Testis (tissue), 3 donors: ENCODE data around the gene DNASE1L3. TPM values are rescaled to one million over a fixed set of nuclear protein-coding genes. Genes with fewer than 3 reads are reported as not detected.
"Not testable (repeated sequence)": the region's sequence is repeated elsewhere in the genome, so short reads cannot be mapped to it uniquely, and the experiment has no call there.

Source experiments
- DNase-seq: peaks from one replicate; pipeline ENCODE4 v3.0.0-alpha.2; 2019
- H3K27ac ChIP-seq, 2 donors: fragments of 200-600 bp; sonication (generic); one replicate each; pipeline ENCODE4 v1.5.1; 2019
- H3K27me3 ChIP-seq: fragments of 200-600 bp; sonication (generic); one replicate; pipeline ENCODE4 v1.5.1; 2019
- H3K36me3 ChIP-seq: fragments of 200-600 bp; sonication (generic); one replicate; pipeline ENCODE4 v1.5.1; 2017; ENCODE audit warnings: low read depth; ENCODE audit errors: missing control alignments
- H3K4me1 ChIP-seq: fragments of 200-600 bp; sonication (generic); one replicate; pipeline ENCODE4 v1.5.1; 2019
- H3K4me3 ChIP-seq, 2 donors: fragments of 200-600 bp; sonication (generic); one replicate each; pipeline ENCODE4 v1.5.1; 2017 to 2019
- H3K9me3 ChIP-seq: fragments of 200-600 bp; sonication (generic); one replicate; pipeline ENCODE4 v1.5.1; 2017
- CTCF ChIP-seq, 3 experiments: fragments of 450-650 bp in 2 of 3; fragments of 200-600 bp in 1 of 3; sonication (generic) in 1 of 3; IDR thresholded peaks; one replicate each; pipeline ENCODE4 v1.5.1; 2016 to 2019; ENCODE audit warnings: antibody characterized with exemption in 3 of 3, mild to moderate bottlenecking in 2 of 3, moderate library complexity in 1 of 3
- POLR2A ChIP-seq: fragments of 450-650 bp; IDR thresholded peaks from one replicate; pipeline ENCODE4 v1.6.1; 2017; ENCODE audit warnings: antibody characterized with exemption, mild to moderate bottlenecking, moderate library complexity
- WGBS, 2 donors: methylation state at CpG; one replicate each; pipeline ENCODE4 v1.1.5; 2018; 5-methylcytosine and 5-hydroxymethylcytosine counted together
- intact Hi-C: fragments of 100-400 bp; cut with DNase I; formaldehyde crosslinking; loops from one replicate; pipeline ENCODE4 v1.15.1; 2023; ENCODE audit warnings: low total_unique reads
- polyA plus RNA-seq: library from polyadenylated mRNA; stranded (reverse); fragments of 350-450 nt; fragmentation: Illumina TruSeq; extraction: RNeasy Lipid Tissue Mini Kit (QIAGEN cat#74804); gene quantifications from one replicate; pipeline ENCODE4 v1.2.3, GENCODE V29; 2014; ENCODE audit warnings: low read depth, low replicate concordance; ENCODE audit not compliant: insufficient read depth
- total RNA-seq, 2 donors: library from RNA; depleted of rRNA; stranded (reverse); fragments of >200 nt; gene quantifications; one replicate each; pipeline ENCODE4 v1.2.3, GENCODE V29; 2016

DNASE1L3 gene
- total and polyA plus RNA-seq, 3 donors from 2014 or later: 1.2 to 8.2 (median 3.8) TPM

- TF ChIP-seq POLR2A: no peak
- no peak for TF ChIP-seq CTCF (IDR thresholded peaks at IDR 0.05)
- peaks cover 13% of the 10 kb centered on the region for H3K4me1 ChIP-seq
- intact Hi-C loops: no loop called here
- no peak overlapping the region for H3K27ac ChIP-seq
- H3K4me3 ChIP-seq: no peak overlapping the region
- 97 to 99% methylated on average over 4 of the region's 4 CpGs for WGBS, 2 donors
- H3K27me3 ChIP-seq: no peaks in the 10 kb centered on the region
- DNase-seq: no peak
- no peaks in the 10 kb centered on the region for H3K36me3 ChIP-seq
- no peaks in the 10 kb centered on the region for H3K9me3 ChIP-seq
Observed at GRCh38 chr3:58203541-58203940, 7.2 kb downstream of the DNASE1L3 start.

DNA sequence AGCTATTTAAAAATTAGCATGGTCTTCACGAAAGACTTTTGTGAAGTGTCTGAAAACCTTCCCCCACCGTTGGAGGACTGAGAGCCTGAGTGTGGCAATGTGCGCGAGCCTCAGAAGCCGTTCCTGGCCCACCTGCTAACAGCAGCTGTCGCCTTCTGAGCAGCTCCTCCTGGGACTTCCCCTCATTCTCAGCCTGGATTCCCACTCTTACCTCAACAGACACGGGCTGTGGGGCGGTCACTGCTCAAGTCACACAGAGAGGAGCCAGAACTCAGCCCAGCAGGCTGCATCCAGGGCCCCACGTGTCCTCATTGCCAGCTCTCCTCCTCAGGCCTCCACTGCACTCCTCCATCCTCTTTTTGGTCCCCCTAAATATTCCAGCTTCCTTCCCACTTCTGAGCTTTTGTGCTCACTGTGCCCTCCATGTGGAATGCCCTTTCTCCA is 7.8 kb downstream of the DNASE1L3 start:
- Histone ChIP-seq H3K27me3 (no peaks in the 10 kb centered on the region), H3K4me3 (no peak overlapping the region), H3K4me1 (peaks cover 14% of the 10 kb centered on the region), H3K27ac (no peak overlapping the region), H3K9me3 (no peaks in the 10 kb centered on the region), H3K36me3 (no peaks in the 10 kb centered on the region)
- WGBS, 2 donors: 86 to 92% methylated on average over 9 of the region's 9 CpGs
- no peak for TF ChIP-seq POLR2A
- intact Hi-C loops: no loop called here
- no peak for DNase-seq

GRCh38 chr3:58201451-58201850 is 9.3 kb downstream of the DNASE1L3 start:
- H3K4me1 ChIP-seq: peaks cover 14% of the 10 kb centered on the region
- H3K27ac ChIP-seq, intact Hi-C loops, DNase-seq, H3K36me3 ChIP-seq, H3K27me3 ChIP-seq, H3K4me3 ChIP-seq, H3K9me3 ChIP-seq: not testable (repeated sequence)
- 47 to 67% methylated on average over 3 of the region's 3 CpGs for WGBS, 2 donors

- Histone ChIP-seq H3K9me3 (no peaks in the 10 kb centered on the region), H3K36me3 (no peaks in the 10 kb centered on the region), H3K27me3 (no peaks in the 10 kb centered on the region), H3K4me1 (peaks cover 14% of the 10 kb centered on the region), H3K4me3 (no peak overlapping the region), H3K27ac (peak overlapping the region; percentile 29 to 60)
- WGBS, 2 donors: 52 to 62% methylated on average over 11 of the region's 11 CpGs
- DNase-seq: no peak
- TF ChIP-seq POLR2A (no peak), CTCF (IDR thresholded peaks at IDR 0.05) (no peak)
- intact Hi-C loops: no loop called here
Observed at GRCh38 chr3:58200846-58201355, 9.9 kb downstream of the DNASE1L3 start.

- H3K27ac ChIP-seq: peak overlapping the region in 1 of 2 donors; percentile 60
- intact Hi-C loops: no loop called here
- no peaks in the 10 kb centered on the region for H3K9me3 ChIP-seq
- H3K4me3 ChIP-seq: no peak overlapping the region
- H3K27me3 ChIP-seq: no peaks in the 10 kb centered on the region
- no peaks in the 10 kb centered on the region for H3K36me3 ChIP-seq
- TF ChIP-seq POLR2A (no peak), CTCF (IDR thresholded peaks at IDR 0.05) (no peak)
- no peak for DNase-seq
- peaks cover 14% of the 10 kb centered on the region for H3K4me1 ChIP-seq
Observed at GRCh38 chr3:58200121-58200709, 10.6 kb downstream of the DNASE1L3 start.

GRCh38 chr3:58198804-58199203 is 12.0 kb downstream of the DNASE1L3 start:
- no peak for DNase-seq
- peaks cover 14% of the 10 kb centered on the region for H3K4me1 ChIP-seq
- no peak overlapping the region for H3K4me3 ChIP-seq
- H3K27ac ChIP-seq: peak overlapping the region in 1 of 2 donors; percentile 60
- intact Hi-C loops: no loop called here
- H3K27me3 ChIP-seq: no peaks in the 10 kb centered on the region
- no peaks in the 10 kb centered on the region for H3K9me3 ChIP-seq
- TF ChIP-seq POLR2A (no peak), CTCF (IDR thresholded peaks at IDR 0.05) (no peak)
- H3K36me3 ChIP-seq: no peaks in the 10 kb centered on the region
